ENCODE results near the gene RAB38.

RAB38 gene

GRCh38 chr11:88105951-88106350 is 69.3 kb downstream of the RAB38 start:
- Histone ChIP-seq H3K27me3 (ENCODE audit: insufficient read depth, poor library complexity, severe bottlenecking) (no peaks in the 10 kb centered on the region), H3K4me3 (replicated peaks; ENCODE audit: insufficient read depth, low read length) (no peak overlapping the region), H3K27ac (replicated peaks) (no peak overlapping the region)
- DNase-seq (ENCODE audit: low read depth in 1 of 2, low spot score in 1 of 2): no peak
- TF ChIP-seq SPI1 (IDR thresholded peaks at IDR 0.05; ENCODE audit: borderline replicate concordance, low read depth) (no peak), CTCF (IDR thresholded peaks at IDR 0.05; ENCODE audit: insufficient read depth, low read length) (no peak), GABPA (IDR thresholded peaks at IDR 0.05; ENCODE audit: low read depth) (no peak), POLR2AphosphoS5 (IDR thresholded peaks at IDR 0.05; ENCODE audit: low read depth) (no peak)
- TF ChIP-seq, protein P1, sequence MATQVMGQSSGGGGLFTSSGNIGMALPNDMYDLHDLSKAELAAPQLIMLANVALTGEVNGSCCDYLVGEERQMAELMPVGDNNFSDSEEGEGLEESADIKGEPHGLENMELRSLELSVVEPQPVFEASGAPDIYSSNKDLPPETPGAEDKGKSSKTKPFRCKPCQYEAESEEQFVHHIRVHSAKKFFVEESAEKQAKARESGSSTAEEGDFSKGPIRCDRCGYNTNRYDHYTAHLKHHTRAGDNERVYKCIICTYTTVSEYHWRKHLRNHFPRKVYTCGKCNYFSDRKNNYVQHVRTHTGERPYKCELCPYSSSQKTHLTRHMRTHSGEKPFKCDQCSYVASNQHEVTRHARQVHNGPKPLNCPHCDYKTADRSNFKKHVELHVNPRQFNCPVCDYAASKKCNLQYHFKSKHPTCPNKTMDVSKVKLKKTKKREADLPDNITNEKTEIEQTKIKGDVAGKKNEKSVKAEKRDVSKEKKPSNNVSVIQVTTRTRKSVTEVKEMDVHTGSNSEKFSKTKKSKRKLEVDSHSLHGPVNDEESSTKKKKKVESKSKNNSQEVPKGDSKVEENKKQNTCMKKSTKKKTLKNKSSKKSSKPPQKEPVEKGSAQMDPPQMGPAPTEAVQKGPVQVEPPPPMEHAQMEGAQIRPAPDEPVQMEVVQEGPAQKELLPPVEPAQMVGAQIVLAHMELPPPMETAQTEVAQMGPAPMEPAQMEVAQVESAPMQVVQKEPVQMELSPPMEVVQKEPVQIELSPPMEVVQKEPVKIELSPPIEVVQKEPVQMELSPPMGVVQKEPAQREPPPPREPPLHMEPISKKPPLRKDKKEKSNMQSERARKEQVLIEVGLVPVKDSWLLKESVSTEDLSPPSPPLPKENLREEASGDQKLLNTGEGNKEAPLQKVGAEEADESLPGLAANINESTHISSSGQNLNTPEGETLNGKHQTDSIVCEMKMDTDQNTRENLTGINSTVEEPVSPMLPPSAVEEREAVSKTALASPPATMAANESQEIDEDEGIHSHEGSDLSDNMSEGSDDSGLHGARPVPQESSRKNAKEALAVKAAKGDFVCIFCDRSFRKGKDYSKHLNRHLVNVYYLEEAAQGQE (IDR thresholded peaks at IDR 0.05; ENCODE audit: insufficient replicate concordance, low read depth): no peak

DNA sequence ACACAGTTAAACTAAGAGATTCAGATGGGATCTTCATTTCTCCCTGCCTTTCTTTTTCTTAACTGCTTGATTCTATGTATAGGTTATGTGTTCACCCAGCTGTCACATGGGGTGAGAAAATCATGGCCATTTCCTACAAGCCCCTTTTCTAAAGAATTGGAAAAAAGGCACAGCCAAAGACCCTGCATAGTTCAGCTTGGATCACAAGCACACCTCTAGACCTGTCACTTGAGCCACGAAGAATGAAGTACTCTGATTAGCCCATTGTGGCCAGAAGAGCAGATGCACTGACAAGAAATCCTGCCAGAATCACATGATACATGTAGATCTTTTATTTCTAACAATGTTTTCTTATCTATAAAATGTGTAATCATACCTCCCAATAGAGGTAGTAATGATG is 69.7 kb downstream of the RAB38 start:
- Histone ChIP-seq H3K27ac (replicated peaks) (no peak overlapping the region), H3K4me3 (replicated peaks; ENCODE audit: insufficient read depth, low read length) (no peak overlapping the region), H3K27me3 (ENCODE audit: insufficient read depth, poor library complexity, severe bottlenecking) (no peaks in the 10 kb centered on the region)
- DNase-seq (ENCODE audit: low read depth in 1 of 2, low spot score in 1 of 2): no peak
- TF ChIP-seq SPI1 (IDR thresholded peaks at IDR 0.05; ENCODE audit: borderline replicate concordance, low read depth) (no peak), POLR2AphosphoS5 (IDR thresholded peaks at IDR 0.05; ENCODE audit: low read depth) (no peak), CTCF (IDR thresholded peaks at IDR 0.05; ENCODE audit: insufficient read depth, low read length) (no peak), GABPA (IDR thresholded peaks at IDR 0.05; ENCODE audit: low read depth) (no peak)
- TF ChIP-seq, protein P1 (IDR thresholded peaks at IDR 0.05; ENCODE audit: insufficient replicate concordance, low read depth): no peak

DNA sequence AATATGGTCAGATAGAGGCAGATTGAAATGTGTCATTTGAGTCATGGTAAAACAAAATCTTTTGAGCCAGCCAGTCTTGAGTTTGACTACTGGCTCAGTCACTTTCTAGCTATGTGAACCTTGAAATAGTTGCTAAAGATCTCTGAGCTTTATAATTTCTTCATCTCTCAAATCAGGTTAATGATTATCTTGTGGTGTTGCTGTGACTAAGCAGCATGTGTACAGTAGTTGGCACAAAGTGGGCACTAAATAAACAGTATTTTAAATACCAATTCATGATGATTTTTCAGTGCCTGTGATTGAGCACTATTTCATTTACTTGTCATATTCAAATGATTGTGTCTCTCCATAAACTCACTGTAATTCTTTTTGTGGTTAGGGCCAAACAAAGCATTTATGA is 70.8 kb downstream of the RAB38 start:
- H3K27ac ChIP-seq (replicated peaks): no peak overlapping the region
- H3K27me3 ChIP-seq (ENCODE audit: insufficient read depth, poor library complexity, severe bottlenecking): no peaks in the 10 kb centered on the region
- H3K4me3 ChIP-seq (replicated peaks; ENCODE audit: insufficient read depth, low read length): no peak overlapping the region
- TF ChIP-seq CTCF (IDR thresholded peaks at IDR 0.05; ENCODE audit: insufficient read depth, low read length): no peak
- TF ChIP-seq POLR2AphosphoS5 (IDR thresholded peaks at IDR 0.05; ENCODE audit: low read depth): no peak
- TF ChIP-seq, protein P1 (IDR thresholded peaks at IDR 0.05; ENCODE audit: insufficient replicate concordance, low read depth): no peak
- TF ChIP-seq SPI1 (IDR thresholded peaks at IDR 0.05; ENCODE audit: borderline replicate concordance, low read depth): no peak
- no peak for TF ChIP-seq GABPA (IDR thresholded peaks at IDR 0.05; ENCODE audit: low read depth)
- no peak for DNase-seq (ENCODE audit: low read depth in 1 of 2, low spot score in 1 of 2)
